Loucy (cell line): ENCODE data around the gene RAB7A.

Experiments used
- H2AFZ ChIP-seq: fragments of 200-600 bp; sonication (generic); 2 replicates; pipeline ENCODE4 v1.6.0; 2016; ENCODE audit warnings: antibody characterized with exemption, mild to moderate bottlenecking, low read length, moderate library complexity
- H3F3A ChIP-seq: fragments of 200-600 bp; 2 replicates; pipeline ENCODE4 v1.6.0; 2016; ENCODE audit warnings: antibody characterized with exemption, low read depth, mild to moderate bottlenecking
- H3K27me3 ChIP-seq: fragments of 200-600 bp; sonication (generic); 2 replicates; pipeline ENCODE4 v1.6.1; 2014; ENCODE audit warnings: low read length, mild to moderate bottlenecking; ENCODE audit not compliant: insufficient read depth, poor library complexity, severe bottlenecking
- H3K36me3 ChIP-seq: fragments of 200-600 bp; sonication (generic); 2 replicates; pipeline ENCODE4 v1.6.1; 2016; ENCODE audit warnings: low read length; ENCODE audit not compliant: insufficient read depth
- H3K4me1 ChIP-seq: fragments of 200-600 bp; sonication (generic); 2 replicates; pipeline ENCODE4 v1.5.1; 2014; ENCODE audit warnings: low read length, mild to moderate bottlenecking; ENCODE audit not compliant: insufficient read depth, poor library complexity, severe bottlenecking
- H3K4me2 ChIP-seq: fragments of 200-600 bp; sonication (generic); 2 replicates; pipeline ENCODE4 v1.6.0; 2014; ENCODE audit warnings: antibody characterized with exemption, low read length, low read depth, mild to moderate bottlenecking; ENCODE audit not compliant: poor library complexity, severe bottlenecking
- H3K4me3 ChIP-seq: fragments of 200-600 bp; sonication (generic); 2 replicates; pipeline ENCODE4 v1.5.1; 2014; ENCODE audit warnings: low read length, mild to moderate bottlenecking, mixed read lengths; ENCODE audit not compliant: poor library complexity, severe bottlenecking
- H3K79me2 ChIP-seq: fragments of 200-600 bp; sonication (generic); 2 replicates; pipeline ENCODE4 v1.6.1; 2014; ENCODE audit warnings: low read length; ENCODE audit not compliant: insufficient read depth
- H3K9ac ChIP-seq: fragments of 200-600 bp; sonication (generic); 2 replicates; pipeline ENCODE4 v1.6.0; 2014; ENCODE audit warnings: mild to moderate bottlenecking, low read depth, low read length, moderate library complexity; ENCODE audit not compliant: poor library complexity, severe bottlenecking
- H3K9me2 ChIP-seq: fragments of 200-600 bp; sonication (generic); replicated peaks from 2 replicates; pipeline ENCODE4 v1.6.1; 2016; ENCODE audit warnings: low read depth, low read length, mixed read lengths
- H3K9me3 ChIP-seq: fragments of 200-600 bp; sonication (generic); 2 replicates; pipeline ENCODE4 v1.6.1; 2014; ENCODE audit warnings: mild to moderate bottlenecking, antibody characterized with exemption, low read length, low read depth; ENCODE audit not compliant: insufficient read depth
- H4K20me1 ChIP-seq: fragments of 200-600 bp; sonication (generic); 2 replicates; pipeline ENCODE4 v1.6.0; 2014; ENCODE audit warnings: antibody characterized with exemption, low read length, mild to moderate bottlenecking; ENCODE audit not compliant: insufficient read depth, poor library complexity, severe bottlenecking
- EZH2phosphoT487 ChIP-seq: fragments of 200-600 bp; IDR thresholded peaks from 2 replicates; pipeline ENCODE4 v1.6.1; 2018; ENCODE audit warnings: antibody characterized with exemption, mild to moderate bottlenecking, moderate library complexity, borderline replicate concordance
- TF ChIP-seq, protein P1 (sequence below): fragments of 200-600 bp; sonication (generic); conservative IDR thresholded peaks from 2 replicates; pipeline ENCODE4 v1.5.1; 2014; ENCODE audit warnings: mild to moderate bottlenecking, antibody characterized with exemption, low read length

RAB7A gene

DNA sequence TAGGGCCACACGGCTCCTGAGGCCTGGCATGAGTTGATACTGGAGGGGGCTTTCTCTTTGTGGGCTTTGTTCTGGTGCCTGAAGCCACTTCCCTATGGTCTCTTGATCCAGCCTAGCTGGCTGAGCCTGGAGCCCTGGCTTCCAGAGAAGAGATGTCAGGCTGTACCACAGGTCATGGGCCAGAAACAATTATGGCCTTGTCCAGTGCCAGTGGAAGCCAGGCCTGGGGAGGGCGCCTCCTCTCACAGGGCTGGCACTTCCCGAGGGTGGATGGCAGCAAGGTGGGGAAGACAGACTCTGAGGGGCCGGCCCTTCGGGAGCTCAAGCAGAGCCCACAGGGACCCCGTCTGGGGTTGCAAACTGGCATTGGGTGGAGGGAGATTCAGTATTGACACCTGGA is 118.5 kb downstream of the RAB7A start:
- H3K4me3 ChIP-seq, result no peak overlapping the region
- H3K9me2 ChIP-seq, result no peaks in the 10 kb centered on the region
- TF ChIP-seq EZH2phosphoT487, result no peak
- TF ChIP-seq, protein P1, sequence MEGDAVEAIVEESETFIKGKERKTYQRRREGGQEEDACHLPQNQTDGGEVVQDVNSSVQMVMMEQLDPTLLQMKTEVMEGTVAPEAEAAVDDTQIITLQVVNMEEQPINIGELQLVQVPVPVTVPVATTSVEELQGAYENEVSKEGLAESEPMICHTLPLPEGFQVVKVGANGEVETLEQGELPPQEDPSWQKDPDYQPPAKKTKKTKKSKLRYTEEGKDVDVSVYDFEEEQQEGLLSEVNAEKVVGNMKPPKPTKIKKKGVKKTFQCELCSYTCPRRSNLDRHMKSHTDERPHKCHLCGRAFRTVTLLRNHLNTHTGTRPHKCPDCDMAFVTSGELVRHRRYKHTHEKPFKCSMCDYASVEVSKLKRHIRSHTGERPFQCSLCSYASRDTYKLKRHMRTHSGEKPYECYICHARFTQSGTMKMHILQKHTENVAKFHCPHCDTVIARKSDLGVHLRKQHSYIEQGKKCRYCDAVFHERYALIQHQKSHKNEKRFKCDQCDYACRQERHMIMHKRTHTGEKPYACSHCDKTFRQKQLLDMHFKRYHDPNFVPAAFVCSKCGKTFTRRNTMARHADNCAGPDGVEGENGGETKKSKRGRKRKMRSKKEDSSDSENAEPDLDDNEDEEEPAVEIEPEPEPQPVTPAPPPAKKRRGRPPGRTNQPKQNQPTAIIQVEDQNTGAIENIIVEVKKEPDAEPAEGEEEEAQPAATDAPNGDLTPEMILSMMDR, result no peak
- no peaks in the 10 kb centered on the region for H3K27me3 ChIP-seq
- no peaks in the 10 kb centered on the region for H3K79me2 ChIP-seq
- no peaks in the 10 kb centered on the region for H3K36me3 ChIP-seq
- H3K4me2 ChIP-seq, result no peak overlapping the region
- no peaks in the 10 kb centered on the region for H3K9me3 ChIP-seq
- H2AFZ ChIP-seq, result no peak overlapping the region
- H3K9ac ChIP-seq, result peak overlapping the region; percentile 72
- no peaks in the 10 kb centered on the region for H3F3A ChIP-seq
- no peaks in the 10 kb centered on the region for H4K20me1 ChIP-seq
- peaks cover 36% of the 10 kb centered on the region for H3K4me1 ChIP-seq

DNA sequence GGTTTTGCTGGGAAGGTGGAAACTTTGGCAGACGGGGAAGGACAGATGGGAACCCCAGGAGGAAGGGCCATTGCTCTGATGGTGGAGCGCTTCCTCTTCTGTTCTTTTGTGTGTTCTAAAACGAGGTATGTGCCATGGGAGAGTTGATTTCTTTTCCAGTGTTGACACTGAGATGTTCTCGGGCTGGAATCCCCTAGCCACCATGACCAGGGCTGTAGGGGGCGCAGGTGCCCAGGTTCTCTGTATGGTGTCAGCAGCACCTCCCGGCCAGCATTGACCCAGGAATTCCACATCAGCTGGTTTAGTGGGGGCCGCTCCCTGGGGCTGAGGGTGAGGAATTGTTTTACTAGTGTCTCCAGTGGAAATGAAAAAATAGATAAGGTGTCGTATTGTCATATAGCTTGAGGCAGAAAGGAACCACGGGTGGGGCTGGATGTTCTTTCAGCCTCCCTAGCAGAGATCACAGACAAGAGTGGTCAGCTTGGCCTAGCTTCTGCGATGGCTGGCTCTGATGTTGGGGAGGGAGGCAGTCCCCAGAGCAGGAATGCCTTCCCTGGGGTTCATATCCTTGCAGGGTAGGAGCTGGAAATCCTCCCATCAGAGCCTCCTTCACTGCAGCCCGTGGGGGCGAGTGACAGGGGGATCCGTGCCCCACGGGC is 119.3 kb downstream of the RAB7A start:
- Histone ChIP-seq H3K9ac (peak overlapping the region; percentile 72), H3K79me2 (no peaks in the 10 kb centered on the region), H3K9me2 (no peaks in the 10 kb centered on the region), H3K4me2 (peak overlapping the region; percentile 66), H3F3A (no peaks in the 10 kb centered on the region), H3K36me3 (no peaks in the 10 kb centered on the region), H3K9me3 (no peaks in the 10 kb centered on the region), H3K4me1 (peaks cover 36% of the 10 kb centered on the region), H4K20me1 (no peaks in the 10 kb centered on the region), H2AFZ (no peak overlapping the region), H3K27me3 (no peaks in the 10 kb centered on the region), H3K4me3 (peak overlapping the region; percentile 52)
- no peak for TF ChIP-seq EZH2phosphoT487
- TF ChIP-seq, protein P1, result peak; percentile 49

DNA sequence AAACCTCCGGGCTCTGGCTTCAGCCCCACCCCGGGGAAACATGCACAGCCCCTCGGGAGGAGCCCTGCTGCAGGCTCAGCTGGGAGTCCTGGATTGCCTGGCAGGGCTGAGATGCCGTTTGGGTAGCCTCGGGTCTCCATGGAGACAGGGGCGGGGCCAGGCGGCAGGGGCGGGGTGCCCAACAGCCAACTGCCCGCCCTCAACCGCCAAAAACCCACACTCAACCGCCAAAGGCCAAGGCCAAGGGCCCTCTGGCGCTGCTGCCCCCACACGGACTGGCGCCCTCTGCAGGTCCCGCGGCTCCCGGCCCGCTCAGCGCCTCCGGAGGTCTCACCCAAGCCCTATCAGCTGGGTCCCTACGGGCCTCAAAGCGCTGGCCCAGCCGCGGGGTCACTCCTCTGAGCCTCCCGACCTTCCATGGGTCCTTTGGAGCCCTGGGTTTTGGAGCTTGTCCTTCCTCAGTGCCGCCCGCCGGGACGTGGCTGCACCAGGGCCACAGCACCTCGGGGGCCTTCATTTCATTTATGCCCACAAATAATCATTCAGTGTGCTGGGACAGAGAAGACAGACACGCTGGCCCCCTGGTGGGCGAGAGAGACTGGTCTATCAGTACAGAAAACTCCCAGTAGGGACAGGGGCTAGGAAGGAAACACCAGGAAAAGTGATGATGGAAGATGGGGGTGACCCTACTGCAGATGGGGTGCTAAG is 119.9 kb downstream of the RAB7A start:
- Histone ChIP-seq H3K9me2 (no peaks in the 10 kb centered on the region), H3F3A (no peaks in the 10 kb centered on the region), H3K36me3 (no peaks in the 10 kb centered on the region), H3K27me3 (no peaks in the 10 kb centered on the region), H2AFZ (peak overlapping the region; percentile 35), H3K4me3 (peak overlapping the region; percentile 52), H3K4me2 (peak overlapping the region; percentile 66), H4K20me1 (no peaks in the 10 kb centered on the region), H3K9ac (peak overlapping the region; percentile 72), H3K79me2 (no peaks in the 10 kb centered on the region), H3K9me3 (no peaks in the 10 kb centered on the region), H3K4me1 (peaks cover 36% of the 10 kb centered on the region)
- TF ChIP-seq, protein P1, result peak; percentile 66
- no peak for TF ChIP-seq EZH2phosphoT487
